GM10248 (cell line): ENCODE data around the gene ELP5.
"Not testable (repeated sequence)": the region's sequence is repeated elsewhere in the genome, so short reads cannot be mapped to it uniquely, and the experiment has no call there.

ENCODE experiments used
- CTCF ChIA-PET: fragments of 300-600 bp; sonication (Branson Sonifier 250); formaldehyde crosslinking; extraction: SDS; loops from one replicate; lab custom pipeline; 2021; ENCODE audit warnings: antibody characterized with exemption; lab: Yijun Ruan, JAX
- POLR2A ChIA-PET: fragments of 350-650 bp; sonication (Branson Sonifier 250); formaldehyde crosslinking; extraction: SDS; loops from one replicate; lab custom pipeline; 2020; ENCODE audit warnings: antibody characterized with exemption; lab: Yijun Ruan, JAX
- DNase-seq: peaks from one replicate; pipeline ENCODE4 v3.0.0; 2012; ENCODE audit errors: extremely low spot score
- CTCF ChIP-seq: IDR thresholded peaks from 2 replicates; pipeline ENCODE4 v1.5.1; 2012; ENCODE audit warnings: mild to moderate bottlenecking, low read depth; ENCODE audit errors: extremely low read depth, missing control alignments, control extremely low read depth

The ELP5 gene

GRCh38 chr17:7240375-7240774, 11.6 kb upstream of the ELP5 start:
- no peak for DNase-seq
- TF ChIP-seq CTCF: no peak
- ChIA-PET CTCF (interaction anchor here (1.3 to 1.8 kb wide), 3 partner anchors 11 to 63 kb away, joined by 3 to 6 read pairs (median 3); partner anchors contain the start of genes ACADVL, CTDNEP1 and DLG4), POLR2A (no interaction called here)

GRCh38 chr17:7241090-7241733, 10.8 kb upstream of the ELP5 start:
- no peak for DNase-seq
- no peak for TF ChIP-seq CTCF
- ChIA-PET CTCF (interaction anchor here (1.3 to 1.8 kb wide), 5 partner anchors 10 to 446 kb away, joined by 3 to 6 read pairs (median 3); partner anchors contain the start of genes ACADVL, CTDNEP1, DLG4 and TP53), POLR2A (interaction anchor here (2.3 kb wide), 1 partner anchor 10 kb away, joined by 11 read pairs; the partner anchor contains the start of genes CTDNEP1 and ELP5)

- TF ChIP-seq CTCF: no peak
- ChIA-PET CTCF (interaction anchor here (1.3 to 1.8 kb wide), 6 partner anchors 9 to 445 kb away, joined by 3 to 6 read pairs (median 4); partner anchors contain the start of genes ACADVL, CTDNEP1, DLG4 and TP53), POLR2A (interaction anchor here (0.7 to 2.3 kb wide), 5 partner anchors 8 to 611 kb away, joined by 3 to 11 read pairs (median 3); partner anchors contain the start of genes CTDNEP1, DVL2 and ELP5)
- DNase-seq: peak; percentile 79
These were observed 10.0 kb upstream of the ELP5 start, which contains the start of gene GABARAP for GRCh38 chr17:7241783-7242716. Gene GABARAP (minus strand): TSS chr17:7242449. CDS start chr17:7242330, 119 bp downstream.

- ChIA-PET CTCF (interaction anchor here (1.3 to 1.8 kb wide), 4 partner anchors 8 to 445 kb away, joined by 3 to 6 read pairs (median 4); partner anchors contain the start of genes CTDNEP1 and TP53), POLR2A (interaction anchor here (0.5 to 2.3 kb wide), 6 partner anchors 8 to 610 kb away, joined by 3 to 11 read pairs (median 3); partner anchors contain the start of genes CTDNEP1, DVL2 and ELP5)
- no peak for TF ChIP-seq CTCF
- DNase-seq: peak; percentile 90
These were observed 9.1 kb upstream of the ELP5 start for GRCh38 chr17:7242717-7243452.

GRCh38 chr17:7243453-7243729, 8.6 kb upstream of the ELP5 start:
- TF ChIP-seq CTCF: no peak
- CTCF ChIA-PET: interaction anchor here (1.3 kb wide), 1 partner anchor 8 kb away, joined by 5 read pairs; the partner anchor contains the start of gene CTDNEP1
- DNase-seq: no peak
- POLR2A ChIA-PET: interaction anchor here (0.5 to 2.3 kb wide), 3 partner anchors 8 to 29 kb away, joined by 3 to 11 read pairs (median 5); partner anchors contain the start of genes CTDNEP1 and ELP5

GRCh38 chr17:7243838-7244237, 8.2 kb upstream of the ELP5 start:
- DNase-seq, CTCF ChIA-PET, POLR2A ChIA-PET: not testable (repeated sequence)
